G401 (cell line): ENCODE measurements around the gene OCA2. TPM values are rescaled to one million over a fixed set of nuclear protein-coding genes. Genes with fewer than 3 reads are reported as not detected.

Experiments
- DNase-seq: peaks from one replicate; pipeline ENCODE4 v3.0.0-alpha.2; 2015; ENCODE audit warnings: low spot score
- in situ Hi-C: cut with HindIII; loops from 2 replicates; pipeline ENCODE4 v1.10.0; 2016; ENCODE audit warnings: low sequenced_read_pairs, mixed read lengths
- total RNA-seq: library from RNA; depleted of rRNA; stranded (reverse); fragments of >200 nt; shearing (Covaris generic); gene quantifications from 2 replicates; pipeline ENCODE4 v1.2.3, GENCODE V29; 2014

OCA2 gene
- total RNA-seq, 1 experiment from 2014 or later: 4.1 TPM

- no peak for DNase-seq
- in situ Hi-C loops: no loop called here
Observed at GRCh38 chr15:28107111-28107903, 8.2 kb upstream of the OCA2 start.

- no peak for DNase-seq
- in situ Hi-C loops: no loop called here
Observed at GRCh38 chr15:28106294-28107110, 7.4 kb upstream of the OCA2 start.

GRCh38 chr15:28105793-28106192 lies 6.7 kb upstream of the OCA2 start:
- in situ Hi-C loops: no loop called here
- no peak for DNase-seq

GRCh38 chr15:28105224-28105791 lies 6.2 kb upstream of the OCA2 start:
- DNase-seq: no peak
- in situ Hi-C loops: no loop called here

GRCh38 chr15:28104326-28104725 lies 5.2 kb upstream of the OCA2 start:
- DNase-seq: no peak
- in situ Hi-C loops: no loop called here

GRCh38 chr15:28103831-28104230 lies 4.7 kb upstream of the OCA2 start:
- in situ Hi-C loops: no loop called here

GRCh38 chr15:28101983-28102441 lies 2.9 kb upstream of the OCA2 start:
- in situ Hi-C loops: no loop called here
- DNase-seq: no peak

More at GRCh38 chr15:28103831-28104230, 4.7 kb upstream of the OCA2 start:
- no peak for DNase-seq

- DNase-seq: no peak
- in situ Hi-C loops: no loop called here
Observed at GRCh38 chr15:28101201-28101600, 2.1 kb upstream of the OCA2 start.

- in situ Hi-C loops: no loop called here
- DNase-seq: no peak
Observed at GRCh38 chr15:28100516-28101195, 1.5 kb upstream of the OCA2 start.

GRCh38 chr15:28099555-28100140 lies 533 bp upstream of the OCA2 start:
- in situ Hi-C loops: no loop called here
- DNase-seq: no peak

- no peak for DNase-seq
- in situ Hi-C loops: no loop called here
Observed at GRCh38 chr15:28098360-28098765, 752 bp downstream of the OCA2 start.

GRCh38 chr15:28097656-28098359 lies 1.3 kb downstream of the OCA2 start:
- no peak for DNase-seq
- in situ Hi-C loops: no loop called here

GRCh38 chr15:28096670-28097431 lies 2.3 kb downstream of the OCA2 start:
- in situ Hi-C loops: no loop called here
- peak; percentile 15 for DNase-seq

GRCh38 chr15:28096411-28096669 lies 2.8 kb downstream of the OCA2 start:
- DNase-seq: no peak
- in situ Hi-C loops: no loop called here

GRCh38 chr15:28094732-28095521 lies 4.2 kb downstream of the OCA2 start:
- DNase-seq: peak; percentile 31
- in situ Hi-C loops: no loop called here

GRCh38 chr15:28093752-28094535 lies 5.2 kb downstream of the OCA2 start:
- in situ Hi-C loops: no loop called here
- DNase-seq: no peak

- in situ Hi-C loops: no loop called here
- DNase-seq: no peak
Observed at GRCh38 chr15:28091313-28091712, 7.8 kb downstream of the OCA2 start.
